Retina (tissue), 1 donor: Measurements from ENCODE around the gene ABCC5.

Experiments
- DNase-seq: peaks from one replicate; pipeline ENCODE4 v3.0.0-alpha.2; 2016

ABCC5 gene

GRCh38 chr3:183918178-183918577 is 99.5 kb downstream of the ABCC5 start:
- DNase-seq, result no peak

GRCh38 chr3:183917776-183918175 is 99.9 kb downstream of the ABCC5 start:
- no peak for DNase-seq

GRCh38 chr3:183914856-183915255 is 102.8 kb downstream of the ABCC5 start:
- DNase-seq, result no peak

- DNase-seq, result no peak
Measured at GRCh38 chr3:183913580-183913920, 104.1 kb downstream of the ABCC5 start.

- no peak for DNase-seq
Measured at GRCh38 chr3:183912895-183913579, 104.6 kb downstream of the ABCC5 start.

- no peak for DNase-seq
Measured at GRCh38 chr3:183911763-183912506, 105.7 kb downstream of the ABCC5 start.

GRCh38 chr3:183911087-183911486 is 106.6 kb downstream of the ABCC5 start:
- no peak for DNase-seq

- no peak for DNase-seq
Measured at GRCh38 chr3:183909030-183909600, 108.6 kb downstream of the ABCC5 start.

GRCh38 chr3:183907911-183908331 is 109.8 kb downstream of the ABCC5 start:
- no peak for DNase-seq

- no peak for DNase-seq
Measured at GRCh38 chr3:183907176-183907575, 110.5 kb downstream of the ABCC5 start.

GRCh38 chr3:183906234-183906921 is 111.3 kb downstream of the ABCC5 start:
- no peak for DNase-seq

- no peak for DNase-seq
Measured at GRCh38 chr3:183904833-183905780, 112.6 kb downstream of the ABCC5 start.

- peak; percentile 29 for DNase-seq
Measured at GRCh38 chr3:183898028-183898431, 119.7 kb downstream of the ABCC5 start.

- DNase-seq, result no peak
Measured at GRCh38 chr3:183897606-183898005, 120.1 kb downstream of the ABCC5 start.

GRCh38 chr3:183896610-183897009 is 121.1 kb downstream of the ABCC5 start:
- no peak for DNase-seq

GRCh38 chr3:183896184-183896583 is 121.5 kb downstream of the ABCC5 start:
- no peak for DNase-seq

GRCh38 chr3:183895774-183896173 is 121.9 kb downstream of the ABCC5 start:
- no peak for DNase-seq

GRCh38 chr3:183895296-183895695 is 122.4 kb downstream of the ABCC5 start:
- DNase-seq, result peak; percentile 66

- no peak for DNase-seq
Measured at GRCh38 chr3:183892610-183893214, 125.0 kb downstream of the ABCC5 start.

GRCh38 chr3:183885766-183886165 is 131.9 kb downstream of the ABCC5 start:
- DNase-seq, result no peak

- DNase-seq, result peak; percentile 99
Measured at GRCh38 chr3:183884427-183885296, 133.0 kb downstream of the ABCC5 start, which contains the start of gene PARL. TSS of gene PARL (minus strand) at chr3:183884880. CDS start at chr3:183884846, 34 bp downstream.
